ENCODE measurements around the gene UQCR10.

- no peak for TF ChIP-seq CTCF (IDR thresholded peaks at IDR 0.05; ENCODE audit: borderline replicate concordance, extremely low read depth, low read length, poor library complexity, severe bottlenecking)
- TF ChIP-seq EZH2 (IDR thresholded peaks at IDR 0.05; ENCODE audit: borderline replicate concordance, low read depth, low read length, severe bottlenecking), result no peak
Observed at GRCh38 chr22:29819501-29819900, 52.3 kb downstream of the UQCR10 start.

All from DND-41 (cell line).